ENCODE measurements around the gene ABCA1. TPM values are rescaled to one million over a fixed set of nuclear protein-coding genes. Genes with fewer than 3 reads are reported as not detected.
"Not testable (repeated sequence)": the region's sequence is repeated elsewhere in the genome, so short reads cannot be mapped to it uniquely, and the experiment has no call there.

ABCA1 gene
- total RNA-seq, 2 donors from 2014 or later = 11.2 to 17.8 TPM

- TF ChIP-seq CTCF (IDR thresholded peaks at IDR 0.05) = no peak
- no peak overlapping the region for H3K4me3 ChIP-seq
- no peaks in the 10 kb centered on the region for H3K27me3 ChIP-seq
- H3K27ac ChIP-seq = no peak overlapping the region
- H3K9ac ChIP-seq (ENCODE audit: low read depth in 2 of 2, low read length in 2 of 2) = no peak overlapping the region
- no peaks in the 10 kb centered on the region for H3K9me3 ChIP-seq
- intact Hi-C loops (cut with DNase I) = no loop called here
- no peak for DNase-seq
- H3K4me1 ChIP-seq = no peaks in the 10 kb centered on the region
- H3K36me3 ChIP-seq = no peaks in the 10 kb centered on the region
Measured at GRCh38 chr9:104958751-104959150, 30.8 kb upstream of the ABCA1 start.

GRCh38 chr9:104958006-104958405 lies 30.1 kb upstream of the ABCA1 start:
- H3K27me3 ChIP-seq; H3K9me3 ChIP-seq; intact Hi-C loops (cut with DNase I); H3K4me3 ChIP-seq; H3K36me3 ChIP-seq; H3K27ac ChIP-seq; H3K9ac ChIP-seq (ENCODE audit: low read depth in 2 of 2, low read length in 2 of 2); H3K4me1 ChIP-seq; DNase-seq: not testable (repeated sequence)

- H3K4me3 ChIP-seq = no peak overlapping the region
- H3K27ac ChIP-seq = no peak overlapping the region
- no peak for TF ChIP-seq CTCF (IDR thresholded peaks at IDR 0.05)
- H3K4me1 ChIP-seq = no peaks in the 10 kb centered on the region
- no peaks in the 10 kb centered on the region for H3K36me3 ChIP-seq
- intact Hi-C loops (cut with DNase I) = no loop called here
- H3K27me3 ChIP-seq = no peaks in the 10 kb centered on the region
- DNase-seq = no peak
- H3K9me3 ChIP-seq = no peaks in the 10 kb centered on the region
- H3K9ac ChIP-seq (ENCODE audit: low read depth in 2 of 2, low read length in 2 of 2) = no peak overlapping the region
Measured at GRCh38 chr9:104951487-104951886, 23.5 kb upstream of the ABCA1 start.

- H3K4me3 ChIP-seq = no peak overlapping the region
- no peaks in the 10 kb centered on the region for H3K4me1 ChIP-seq
- no peak overlapping the region for H3K9ac ChIP-seq (ENCODE audit: low read depth in 2 of 2, low read length in 2 of 2)
- H3K9me3 ChIP-seq = no peaks in the 10 kb centered on the region
- DNase-seq = no peak
- H3K36me3 ChIP-seq = no peaks in the 10 kb centered on the region
- no peak overlapping the region for H3K27ac ChIP-seq
- TF ChIP-seq CTCF (IDR thresholded peaks at IDR 0.05) = no peak
- H3K27me3 ChIP-seq = no peaks in the 10 kb centered on the region
- intact Hi-C loops (cut with DNase I) = no loop called here
Measured at GRCh38 chr9:104950838-104951237, 22.9 kb upstream of the ABCA1 start.

GRCh38 chr9:104948277-104948676 lies 20.3 kb upstream of the ABCA1 start:
- H3K36me3 ChIP-seq = no peaks in the 10 kb centered on the region
- intact Hi-C loops (cut with DNase I) = no loop called here
- H3K27me3 ChIP-seq = no peaks in the 10 kb centered on the region
- TF ChIP-seq CTCF (IDR thresholded peaks at IDR 0.05) = no peak
- DNase-seq = no peak
- no peaks in the 10 kb centered on the region for H3K4me1 ChIP-seq
- no peak overlapping the region for H3K27ac ChIP-seq
- no peaks in the 10 kb centered on the region for H3K9me3 ChIP-seq
- no peak overlapping the region for H3K9ac ChIP-seq (ENCODE audit: low read depth in 2 of 2, low read length in 2 of 2)
- no peak overlapping the region for H3K4me3 ChIP-seq

- intact Hi-C loops (cut with DNase I) = no loop called here
Measured at GRCh38 chr9:104944871-104945270, 16.9 kb upstream of the ABCA1 start.

More at GRCh38 chr9:104944871-104945270, 16.9 kb upstream of the ABCA1 start:
- Histone ChIP-seq H3K36me3 (no peaks in the 10 kb centered on the region), H3K27me3 (no peaks in the 10 kb centered on the region), H3K27ac (no peak overlapping the region), H3K4me1 (no peaks in the 10 kb centered on the region), H3K4me3 (no peak overlapping the region), H3K9me3 (no peaks in the 10 kb centered on the region), H3K9ac (ENCODE audit: low read depth in 2 of 2, low read length in 2 of 2) (no peak overlapping the region)
- TF ChIP-seq CTCF (IDR thresholded peaks at IDR 0.05) = no peak
- DNase-seq = no peak

Measured in colonic mucosa (tissue), 4 donors.